HG03066 (cell line): ENCODE results near the gene TAT.
A peak's percentile ranks its signal among the peaks of the same experiment; 100 is the strongest.
"Not testable (repeated sequence)": the region's sequence is repeated elsewhere in the genome, so short reads cannot be mapped to it uniquely, and the experiment has no call there.

Experiments
- ATAC-seq: cut with Tn5 transposase; IDR thresholded peaks from one replicate; pipeline ENCODE4 v1.9.1; 2021; ENCODE audit warnings: low read depth; ENCODE audit not compliant: unreplicated experiment

Gene TAT

DNA sequence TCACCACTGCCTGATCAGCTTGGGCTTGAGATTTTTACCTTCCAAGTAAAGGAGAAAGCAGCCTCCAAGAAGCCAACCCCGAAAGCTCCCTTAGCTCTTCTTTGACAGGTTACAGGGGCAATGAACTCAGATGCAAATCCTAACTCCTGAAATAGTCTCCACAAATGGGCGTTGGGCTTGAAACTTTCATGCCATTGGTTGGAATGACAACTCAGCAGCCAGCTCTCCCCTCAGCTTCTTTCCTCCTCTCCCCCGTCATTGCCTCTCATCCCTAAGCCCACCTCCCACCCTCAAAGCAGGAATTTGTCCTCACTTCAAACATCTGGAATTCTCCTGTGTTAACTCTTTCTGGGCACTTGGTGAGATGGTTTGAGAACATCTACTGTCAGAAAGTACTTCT, at the start of gene TAT:
Gene TAT, minus strand, starts transcription at position 122 of the 400 bp plus-strand sequence. CDS start 677 bp downstream, outside the sequence.
- no peak for ATAC-seq

DNA sequence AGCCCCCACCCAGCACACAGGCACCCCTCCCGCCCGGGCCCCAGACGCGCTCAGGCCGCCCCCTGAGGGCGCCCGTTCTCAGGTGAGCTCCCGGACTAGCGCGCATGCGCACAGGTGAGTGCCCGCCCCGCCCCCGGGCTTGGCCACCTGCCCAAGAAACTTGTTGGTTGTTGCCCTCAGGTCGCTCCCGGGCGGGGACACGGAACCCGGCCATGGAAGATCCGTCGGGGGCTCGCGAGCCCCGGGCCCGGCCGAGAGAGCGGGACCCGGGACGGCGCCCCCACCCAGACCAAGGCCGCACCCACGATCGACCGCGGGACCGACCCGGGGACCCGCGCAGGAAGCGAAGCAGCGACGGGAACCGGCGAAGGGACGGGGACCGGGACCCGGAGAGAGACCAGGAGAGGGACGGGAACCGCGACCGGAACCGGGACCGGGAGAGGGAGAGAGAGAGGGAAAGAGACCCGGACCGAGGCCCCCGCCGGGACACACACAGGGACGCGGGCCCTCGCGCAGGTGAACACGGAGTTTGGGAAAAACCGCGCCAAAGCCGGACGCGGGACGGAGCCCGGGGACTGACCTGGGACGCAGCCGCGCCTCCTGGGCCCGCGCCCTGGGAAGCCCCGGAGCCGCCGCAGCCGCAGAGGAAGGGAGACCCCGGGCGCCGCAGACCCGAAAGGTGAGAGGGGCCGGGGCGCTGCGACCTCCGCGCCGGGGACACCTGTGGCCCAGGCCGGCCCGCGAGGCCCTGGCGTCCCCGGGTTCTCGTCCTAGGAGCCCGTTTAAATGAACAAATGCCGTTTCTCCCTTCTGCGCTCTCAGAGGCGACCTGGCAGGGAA, 49.3 kb upstream of the TAT start, which contains the start of gene MARVELD3:
Gene MARVELD3, plus strand, starts transcription at position 167 of the 840 bp plus-strand sequence. Its CDS starts 46 bp downstream, at position 213.
- ATAC-seq, result no peak

DNA sequence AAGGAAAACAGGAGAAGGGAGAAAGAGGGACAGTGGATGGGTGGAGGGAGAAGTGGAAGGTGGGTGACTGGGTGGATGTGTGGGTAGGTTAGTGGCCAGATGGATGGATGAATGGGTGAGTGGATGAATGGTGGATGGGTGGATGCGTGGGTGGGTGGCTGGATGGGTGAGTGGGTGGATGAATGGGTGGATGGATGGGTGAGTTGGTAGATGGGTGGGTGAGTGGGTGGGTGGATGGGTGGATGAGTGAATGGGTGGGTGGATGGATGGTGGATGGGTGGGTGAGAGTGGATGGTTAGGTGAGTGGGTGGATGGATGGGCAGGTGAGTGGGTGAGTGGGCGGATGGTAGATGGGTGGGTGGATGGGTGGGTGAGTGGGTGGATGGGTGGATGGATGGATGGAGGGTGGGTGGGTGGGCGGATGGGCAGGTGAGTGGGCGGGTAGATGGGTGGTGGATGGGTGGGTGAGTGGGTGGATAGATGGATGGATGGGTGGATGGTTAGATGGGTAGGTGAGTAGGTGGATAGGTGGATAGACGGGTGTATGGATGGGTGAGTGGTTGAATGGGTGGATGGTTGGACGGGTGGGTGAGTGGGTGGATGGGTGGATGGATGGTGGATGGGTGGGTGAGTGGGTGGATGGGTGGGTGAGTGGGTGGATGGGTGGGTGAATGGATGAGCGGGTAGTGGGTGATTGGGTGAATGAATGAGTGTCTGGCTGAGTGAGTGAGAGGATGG, 48.4 kb upstream of the TAT start:
- ATAC-seq, result no peak

DNA sequence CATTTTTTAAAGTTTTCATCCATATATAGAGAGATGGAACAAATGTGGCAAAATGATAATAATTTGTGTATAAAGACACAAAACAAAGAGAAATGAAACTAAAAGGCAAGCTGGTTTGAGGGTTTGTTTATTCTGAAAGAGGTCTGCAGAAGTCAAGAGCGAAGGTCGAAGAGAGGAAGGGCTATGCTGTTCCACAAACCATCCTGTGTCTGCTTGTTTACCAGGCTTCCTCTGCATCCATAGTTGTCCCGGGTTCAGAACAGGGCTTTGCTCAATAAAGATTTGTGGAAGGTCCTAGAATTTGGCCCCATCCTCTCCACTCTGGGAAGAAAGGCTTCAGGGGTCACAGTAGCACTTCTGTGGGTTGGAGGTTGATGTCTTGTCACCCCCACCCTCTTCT, 46.7 kb upstream of the TAT start:
- no peak for ATAC-seq

DNA sequence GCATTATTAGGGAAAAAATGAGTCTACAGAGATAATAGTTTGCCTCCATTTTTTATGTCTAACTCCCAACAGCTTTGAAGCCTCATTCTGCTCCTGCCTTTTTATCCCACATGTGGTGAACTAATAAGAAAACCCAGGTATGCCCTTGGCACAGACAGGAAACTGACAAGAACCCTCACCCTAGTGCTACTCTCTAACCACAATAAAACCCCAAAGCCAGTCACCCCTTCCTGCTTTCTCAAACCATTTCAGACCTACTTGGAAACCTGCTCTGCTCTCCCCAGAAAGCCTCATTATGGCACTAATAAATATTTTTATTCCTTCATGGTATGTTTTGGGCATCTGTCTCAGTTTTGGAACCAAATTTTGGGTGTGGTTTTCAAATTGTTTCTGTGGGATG, 45.2 kb upstream of the TAT start:
- no peak for ATAC-seq

DNA sequence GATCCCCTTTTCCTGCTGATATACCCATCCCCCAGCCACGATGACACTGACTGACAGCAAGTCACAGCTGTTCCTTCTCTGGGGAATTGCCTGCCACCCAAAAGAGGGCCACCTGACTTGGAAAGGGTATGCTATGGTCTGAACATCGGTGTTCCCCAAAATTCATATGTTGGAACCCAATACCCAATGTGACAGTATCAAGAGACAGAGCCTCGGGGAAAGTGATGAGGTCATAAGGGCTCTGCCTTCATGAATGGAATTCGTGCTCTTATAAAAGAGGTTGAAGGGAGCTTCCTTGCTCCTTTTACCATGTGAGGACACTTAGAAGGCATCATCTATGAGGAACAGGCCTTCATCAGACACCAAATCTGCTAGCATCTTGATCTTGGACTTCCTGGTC, 41.5 kb upstream of the TAT start:
- ATAC-seq, result no peak

DNA sequence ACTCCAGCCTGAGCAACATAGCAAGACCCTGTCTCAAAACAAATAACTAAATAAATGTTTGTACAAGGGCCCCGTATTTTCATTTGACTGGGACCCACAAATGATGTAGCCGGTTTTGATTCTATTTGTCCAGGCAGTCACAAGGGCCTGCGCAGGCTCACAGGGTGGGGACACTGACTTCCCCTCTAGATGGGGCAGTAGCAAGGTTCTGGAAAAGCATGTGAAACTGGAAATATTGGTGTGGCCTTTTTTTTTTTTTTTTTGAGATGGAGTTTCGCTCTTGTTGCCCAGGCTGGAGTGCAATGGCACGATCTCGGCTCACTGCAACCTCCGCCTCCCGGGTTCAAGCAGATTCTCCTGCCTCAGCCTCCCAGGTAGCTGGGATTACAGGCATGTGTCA, 38.1 kb upstream of the TAT start:
- not testable (repeated sequence) for ATAC-seq

DNA sequence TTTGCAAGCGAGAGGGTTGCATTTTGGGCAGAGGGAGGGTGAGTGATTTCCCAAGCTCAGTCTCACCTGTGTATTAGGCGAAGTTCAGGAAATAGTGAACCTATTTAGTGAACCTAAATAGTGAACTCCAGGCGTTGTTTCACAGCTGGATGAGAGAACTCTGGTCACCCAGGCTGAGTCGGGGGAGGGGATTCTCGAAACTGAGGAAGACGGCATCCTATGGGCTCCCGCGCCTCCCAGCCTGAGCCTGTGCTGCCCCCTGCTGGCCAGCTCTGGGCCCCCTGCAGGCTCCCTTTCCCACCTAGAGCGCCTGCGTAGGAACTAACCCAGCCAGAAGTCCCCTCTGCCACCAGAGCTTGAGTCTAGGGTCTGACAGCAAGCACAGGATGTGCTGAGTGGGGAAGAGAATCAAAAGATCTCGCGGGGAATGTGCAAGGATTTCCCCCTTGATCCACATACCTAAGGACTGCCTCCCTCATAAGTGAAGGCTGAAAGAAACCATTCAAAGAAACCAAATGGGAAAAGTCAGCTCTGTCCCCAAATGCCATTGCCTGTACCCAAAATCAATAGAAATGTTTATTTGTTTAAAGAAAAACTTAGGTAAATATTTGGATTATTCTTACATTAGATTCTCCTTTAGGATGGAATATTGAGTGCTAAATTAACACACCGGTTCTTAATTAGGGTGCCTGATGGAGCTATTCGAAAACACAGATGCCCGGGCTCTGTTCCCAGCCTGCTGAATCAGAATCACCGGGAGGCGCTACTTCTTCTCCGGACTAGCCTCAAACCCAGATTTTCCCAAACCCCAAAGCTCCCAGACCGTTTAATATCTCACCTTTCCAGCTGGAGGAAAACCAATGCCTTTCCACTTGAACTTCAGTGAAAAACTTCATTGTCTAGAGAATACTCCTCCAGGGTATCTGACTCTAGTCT, 34.3 kb upstream of the TAT start:
- peak; percentile 41 for ATAC-seq

DNA sequence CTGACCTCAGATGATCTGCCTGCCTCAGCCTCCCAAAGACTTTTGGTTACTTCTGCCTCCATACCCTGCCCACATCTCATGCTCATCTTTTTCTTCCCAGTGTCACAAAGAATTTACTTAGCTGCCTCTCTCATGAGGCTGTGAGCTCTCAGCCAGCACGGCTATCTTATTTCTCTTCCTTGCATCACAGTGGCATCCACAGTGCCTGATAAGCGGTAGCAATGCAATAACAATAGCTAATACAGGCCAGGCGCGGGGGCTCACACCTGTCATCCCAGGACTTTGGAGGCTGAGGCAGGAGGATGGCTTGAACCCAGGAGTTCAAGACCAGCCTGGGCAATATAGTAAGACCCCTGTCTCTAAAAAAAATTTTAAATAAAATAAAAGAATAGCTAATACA, 33.6 kb upstream of the TAT start:
- ATAC-seq, result no peak

DNA sequence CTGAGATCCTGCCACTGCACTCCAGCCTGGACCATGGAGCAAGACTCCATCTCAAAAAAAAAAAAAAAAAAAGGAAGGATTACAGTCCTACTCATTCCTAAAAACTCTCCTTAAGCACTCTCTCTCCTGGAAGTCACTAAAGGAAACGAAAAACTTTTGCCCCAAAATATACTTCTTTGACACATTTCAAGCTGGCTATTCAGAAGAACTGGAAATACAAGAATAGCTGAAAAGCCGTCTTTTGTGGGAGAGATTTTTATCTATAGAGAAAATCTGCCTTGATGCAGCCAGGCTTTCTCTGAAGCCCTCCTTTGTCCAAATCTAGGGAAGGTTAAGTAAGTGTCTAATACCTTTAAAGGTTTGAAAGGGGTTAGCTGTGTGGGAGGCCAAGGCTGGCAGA, 32.2 kb upstream of the TAT start:
- no peak for ATAC-seq

DNA sequence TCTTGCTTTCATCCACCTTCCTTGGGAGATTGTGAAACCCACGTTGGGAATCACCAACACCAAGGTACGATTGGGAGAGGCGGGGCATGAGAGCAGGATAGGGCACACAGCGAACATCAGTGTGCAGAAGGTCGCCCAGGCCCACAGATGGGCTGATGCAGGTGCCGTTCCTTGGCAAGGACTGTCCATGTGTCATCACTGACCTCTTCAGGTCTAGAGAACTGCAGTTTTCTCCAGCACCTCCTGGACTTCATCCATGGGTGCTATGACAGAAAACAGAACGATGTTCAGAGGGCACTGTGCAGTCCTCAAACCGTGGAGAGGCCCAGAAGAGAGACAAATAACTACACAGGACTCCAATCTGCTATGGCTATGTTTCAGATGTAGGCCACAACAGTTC, 23.9 kb upstream of the TAT start:
- ATAC-seq, result no peak

DNA sequence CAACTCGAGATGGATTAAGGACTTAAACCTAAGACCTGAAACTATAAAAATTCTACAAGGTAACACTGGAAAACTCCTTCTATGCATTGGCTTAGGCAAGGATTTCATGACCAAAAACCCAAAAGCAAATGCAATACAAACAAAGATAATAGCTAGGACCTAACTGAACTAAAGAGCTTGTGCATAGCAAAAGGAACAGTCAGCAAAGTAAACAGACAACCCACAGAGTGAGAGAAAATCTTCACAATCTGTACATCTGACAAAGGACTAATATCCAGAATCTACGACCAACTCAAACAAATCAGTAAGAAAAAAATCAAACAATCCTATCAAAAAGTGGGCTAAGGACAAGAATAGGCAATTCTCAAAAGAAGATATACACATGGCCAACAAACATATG, 21.5 kb upstream of the TAT start:
- ATAC-seq, result not testable (repeated sequence)

DNA sequence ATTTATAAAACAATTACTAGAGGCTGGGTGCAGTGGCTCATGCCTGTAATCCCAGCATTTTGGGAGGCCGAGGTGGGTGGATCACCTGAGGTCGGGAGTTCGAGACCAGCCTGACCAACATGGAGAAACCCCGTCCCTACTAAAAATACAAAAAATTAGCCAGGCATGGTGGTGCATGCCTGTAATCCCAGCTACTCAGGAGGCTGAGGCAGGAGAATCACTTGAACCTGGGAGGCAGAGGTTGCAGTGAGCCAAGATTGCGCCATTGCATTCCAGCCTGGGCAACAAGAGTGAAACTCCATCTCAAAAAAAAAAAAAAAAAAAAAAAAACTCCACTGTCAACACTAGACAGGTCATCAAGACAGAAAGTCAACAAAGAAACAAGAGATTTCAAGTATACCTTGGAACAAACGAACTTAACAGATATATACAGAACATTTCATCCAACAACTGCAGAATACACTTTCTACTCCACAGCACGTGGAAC, 18.5 kb upstream of the TAT start:
- not testable (repeated sequence) for ATAC-seq

DNA sequence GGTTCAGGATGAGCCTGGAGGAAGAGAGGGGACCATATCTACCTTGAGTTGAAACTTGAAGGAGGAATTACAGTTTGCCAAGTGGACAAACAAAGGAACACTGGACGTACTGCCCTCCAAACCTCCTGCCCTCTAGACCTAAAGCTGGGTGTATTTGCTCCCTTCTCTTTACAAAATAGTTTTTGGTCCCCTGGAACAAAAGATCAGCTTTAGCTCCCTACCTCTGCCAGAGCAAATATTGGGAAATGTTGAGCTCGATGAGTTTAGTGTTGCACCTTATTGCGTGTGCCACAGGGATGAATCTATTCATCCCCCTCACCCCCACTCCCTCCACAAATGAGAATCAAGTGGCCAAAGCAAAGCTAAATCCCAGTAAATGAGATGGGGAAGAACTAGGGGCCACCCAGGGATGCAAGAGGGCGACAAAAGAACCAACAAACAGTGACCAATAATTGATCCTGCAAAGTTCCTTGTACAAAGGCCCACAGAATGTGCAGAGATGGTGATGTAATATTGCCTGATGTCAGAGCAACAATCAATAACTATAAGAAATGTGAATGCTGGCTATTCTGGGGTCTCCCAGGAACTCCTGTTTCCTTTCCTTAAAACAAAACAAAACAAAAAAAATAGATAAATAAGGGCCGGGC, 17.2 kb upstream of the TAT start:
- no peak for ATAC-seq

DNA sequence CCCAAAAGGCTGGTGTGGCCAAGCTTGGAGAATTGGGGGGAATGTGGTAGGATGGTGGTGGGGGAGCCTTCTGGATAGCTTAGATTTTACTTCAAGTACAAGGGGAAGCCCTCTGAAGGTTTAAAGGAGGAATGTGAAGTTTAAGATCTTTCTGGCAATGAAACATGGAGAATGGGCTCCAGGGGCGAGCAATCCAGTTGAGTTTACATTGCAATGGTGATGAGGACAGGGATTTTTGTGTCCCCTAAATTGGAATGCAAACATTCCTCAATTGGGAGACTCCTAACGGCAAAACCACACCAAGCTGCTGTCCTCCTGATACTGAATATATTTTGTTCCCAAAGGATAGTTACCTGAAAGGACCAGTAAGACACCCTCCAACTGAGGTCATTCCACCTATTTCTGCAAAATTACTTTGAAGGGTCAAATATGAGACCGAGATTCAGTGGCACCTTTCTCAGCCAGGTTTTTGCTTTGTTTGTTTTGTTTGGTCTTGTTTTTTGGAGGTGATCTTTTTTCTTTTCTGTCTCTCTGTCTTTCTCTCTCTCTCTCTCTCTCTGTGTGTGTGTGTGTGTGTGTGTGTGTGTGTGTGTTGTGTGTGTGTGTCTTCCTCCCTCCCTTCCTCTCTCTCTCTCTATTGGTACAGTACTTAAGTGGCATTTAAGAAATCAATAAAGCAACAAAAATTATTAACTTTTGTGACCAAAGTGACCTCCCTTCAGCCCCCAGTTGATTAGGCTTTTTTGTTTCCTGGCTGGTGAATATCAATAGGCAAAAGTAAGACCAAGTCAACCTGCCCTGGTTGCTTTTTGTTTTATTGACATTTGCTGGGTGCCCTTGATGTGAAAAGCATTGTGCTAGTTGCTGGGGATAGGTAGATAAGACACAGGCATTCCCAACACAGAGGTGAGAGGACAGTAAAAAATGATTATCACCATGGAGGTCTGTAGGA, 16.4 kb upstream of the TAT start:
- ATAC-seq, result no peak

DNA sequence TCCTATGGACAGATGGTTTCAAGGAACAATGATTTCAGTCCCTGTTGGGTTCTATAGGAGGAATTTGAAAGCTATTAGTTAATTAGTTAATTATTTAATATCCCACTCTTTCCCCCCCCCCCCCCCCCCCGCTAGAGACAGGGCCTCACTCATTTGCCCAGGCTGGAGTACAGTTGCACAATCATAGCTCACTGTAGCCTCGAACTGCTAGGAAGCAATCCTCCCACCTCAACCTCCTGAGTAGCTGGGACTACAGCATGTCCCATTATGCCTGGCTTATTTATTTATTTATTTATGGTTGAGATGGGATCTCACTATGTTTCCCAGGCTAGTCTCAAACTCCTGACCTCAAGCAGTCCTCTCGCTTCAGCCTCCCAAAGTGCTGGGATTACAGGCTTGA, 15.0 kb upstream of the TAT start:
- no peak for ATAC-seq

DNA sequence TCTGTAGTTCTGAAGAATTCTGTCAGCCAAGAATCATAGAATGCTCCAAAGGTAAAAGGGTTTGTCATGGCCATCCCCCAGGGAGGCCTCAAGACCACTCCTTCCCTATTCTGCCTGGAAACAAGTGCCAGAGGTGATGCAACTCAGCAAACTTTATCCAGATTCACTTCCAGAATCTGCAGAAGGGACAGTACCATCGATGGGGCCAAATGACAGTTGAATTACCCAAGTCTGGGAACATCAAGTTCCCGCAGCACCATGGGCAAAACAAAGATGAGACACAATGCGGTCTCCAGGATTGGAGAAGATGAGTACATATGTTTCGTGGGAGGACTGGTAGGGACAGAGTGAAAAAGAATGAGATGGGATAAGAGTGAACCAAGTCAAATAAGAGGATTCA, 13.7 kb upstream of the TAT start:
- ATAC-seq, result no peak

DNA sequence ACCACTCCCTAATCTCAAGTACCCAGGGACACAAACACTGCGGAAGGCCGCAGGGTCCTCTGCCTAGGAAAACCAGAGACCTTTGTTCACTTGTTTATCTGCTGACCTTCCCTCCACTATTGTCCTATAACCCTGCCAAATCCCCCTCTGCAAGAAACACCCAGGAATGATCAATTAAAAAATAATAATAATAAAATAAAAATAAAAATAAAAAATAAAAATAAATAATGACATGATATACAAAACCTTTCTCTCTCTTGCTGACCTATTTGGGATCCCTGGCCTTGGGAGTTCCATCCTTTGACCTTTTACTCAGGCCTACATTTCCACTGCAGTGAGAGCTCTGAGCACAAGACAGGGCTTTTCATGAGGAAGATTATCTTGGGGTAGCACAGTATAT, 13.2 kb upstream of the TAT start:
- not testable (repeated sequence) for ATAC-seq

DNA sequence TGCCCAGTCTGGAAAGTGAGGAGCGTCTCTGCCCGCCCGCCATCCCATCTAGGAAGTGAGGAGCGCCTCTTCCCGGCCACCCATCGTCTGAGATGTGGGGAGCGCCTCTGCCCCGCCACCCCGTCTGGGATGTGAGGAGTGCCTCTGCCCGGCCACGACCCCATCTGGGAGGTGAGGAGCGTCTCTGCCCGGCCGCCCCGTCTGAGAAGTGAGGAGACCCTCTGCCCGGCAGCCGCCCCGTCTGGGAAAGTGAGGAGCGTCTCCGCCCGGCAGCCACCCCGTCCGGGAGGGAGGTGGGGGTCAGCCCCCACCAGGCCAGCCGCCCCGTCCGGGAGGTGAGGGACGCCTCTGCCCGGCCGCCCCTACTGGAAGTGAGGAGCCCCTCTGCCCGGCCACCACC, 12.4 kb upstream of the TAT start:
- ATAC-seq, result not testable (repeated sequence)
